Astrocyte of the spinal cord (primary cell): ENCODE data around the gene CKAP4.

Experiments used
- DNase-seq: peaks from one replicate; pipeline ENCODE4 v3.0.0; 2011; ENCODE audit warnings: low read depth, low spot score
- H3K4me3 ChIP-seq: 2 replicates; pipeline ENCODE4 v1.5.1; 2011; ENCODE audit warnings: low read depth, mild to moderate bottlenecking, low read length, moderate library complexity
- in situ Hi-C: cut with HindIII; loops from 2 replicates; pipeline ENCODE4 v1.10.0; 2017; ENCODE audit warnings: low sequenced_read_pairs
- TF ChIP-seq, protein P1 (sequence below): IDR thresholded peaks from 2 replicates; pipeline ENCODE4 v1.5.1; 2012; ENCODE audit warnings: low read depth, mild to moderate bottlenecking, low read length, inconsistent platforms

CKAP4 gene

GRCh38 chr12:106275458-106275857 lies 27.6 kb upstream of the CKAP4 start:
- in situ Hi-C loops, result no loop called here
- no peak for DNase-seq
- TF ChIP-seq, protein P1, sequence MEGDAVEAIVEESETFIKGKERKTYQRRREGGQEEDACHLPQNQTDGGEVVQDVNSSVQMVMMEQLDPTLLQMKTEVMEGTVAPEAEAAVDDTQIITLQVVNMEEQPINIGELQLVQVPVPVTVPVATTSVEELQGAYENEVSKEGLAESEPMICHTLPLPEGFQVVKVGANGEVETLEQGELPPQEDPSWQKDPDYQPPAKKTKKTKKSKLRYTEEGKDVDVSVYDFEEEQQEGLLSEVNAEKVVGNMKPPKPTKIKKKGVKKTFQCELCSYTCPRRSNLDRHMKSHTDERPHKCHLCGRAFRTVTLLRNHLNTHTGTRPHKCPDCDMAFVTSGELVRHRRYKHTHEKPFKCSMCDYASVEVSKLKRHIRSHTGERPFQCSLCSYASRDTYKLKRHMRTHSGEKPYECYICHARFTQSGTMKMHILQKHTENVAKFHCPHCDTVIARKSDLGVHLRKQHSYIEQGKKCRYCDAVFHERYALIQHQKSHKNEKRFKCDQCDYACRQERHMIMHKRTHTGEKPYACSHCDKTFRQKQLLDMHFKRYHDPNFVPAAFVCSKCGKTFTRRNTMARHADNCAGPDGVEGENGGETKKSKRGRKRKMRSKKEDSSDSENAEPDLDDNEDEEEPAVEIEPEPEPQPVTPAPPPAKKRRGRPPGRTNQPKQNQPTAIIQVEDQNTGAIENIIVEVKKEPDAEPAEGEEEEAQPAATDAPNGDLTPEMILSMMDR, result no peak
- no peak overlapping the region for H3K4me3 ChIP-seq

DNA sequence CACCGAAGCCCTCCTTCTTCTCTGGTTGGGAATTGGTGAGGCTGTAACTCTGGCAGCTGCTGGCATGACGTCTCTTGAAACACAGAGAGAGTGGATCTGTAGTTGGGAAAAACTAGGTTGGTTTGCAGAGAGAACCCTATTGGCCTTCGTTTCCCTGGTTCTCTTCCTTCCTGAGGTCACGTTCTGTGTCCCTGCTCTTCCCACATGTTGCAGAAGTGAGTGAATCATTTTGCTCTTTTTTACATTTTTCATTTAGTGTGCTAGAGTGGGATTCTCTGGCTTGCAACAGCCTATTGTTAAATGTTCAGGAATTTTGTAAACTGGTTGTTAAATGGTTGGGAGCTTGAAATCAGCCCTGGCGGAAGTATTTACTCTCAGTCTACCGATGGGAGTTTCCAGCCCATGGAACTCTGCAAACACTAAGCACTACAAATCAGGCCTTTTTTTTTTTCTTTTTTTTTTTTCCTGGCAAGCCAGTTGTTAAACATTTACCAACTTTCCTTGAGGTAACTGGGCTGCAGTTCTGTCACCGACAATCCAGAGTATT lies 26.8 kb upstream of the CKAP4 start:
- DNase-seq, result no peak
- in situ Hi-C loops, result no loop called here
- TF ChIP-seq, protein P1, result no peak
- no peak overlapping the region for H3K4me3 ChIP-seq

DNA sequence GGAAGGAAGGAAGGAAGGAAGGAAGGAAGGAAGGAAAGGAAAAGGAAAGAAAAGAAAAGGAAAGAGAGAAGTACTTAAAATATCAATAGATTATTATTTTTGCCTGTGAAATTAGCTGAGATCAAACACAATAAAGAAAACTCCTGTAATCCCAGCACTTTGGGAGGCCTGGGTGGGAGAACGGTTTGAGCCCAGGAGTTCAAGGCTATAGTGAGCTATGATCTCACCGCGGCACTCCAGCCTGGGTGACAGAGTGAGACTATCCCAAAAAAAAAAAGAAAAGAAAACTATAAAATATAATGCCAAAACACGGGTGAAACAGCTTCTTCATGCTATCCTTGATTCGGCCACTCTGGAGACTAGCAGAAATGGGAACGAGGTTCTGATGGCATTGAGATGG lies 26.2 kb upstream of the CKAP4 start:
- DNase-seq, result no peak
- no peak overlapping the region for H3K4me3 ChIP-seq
- TF ChIP-seq, protein P1, result no peak
- in situ Hi-C loops, result no loop called here

- DNase-seq, result no peak
- in situ Hi-C loops, result no loop called here
- no peak overlapping the region for H3K4me3 ChIP-seq
- TF ChIP-seq, protein P1, result no peak
These were observed 25.7 kb upstream of the CKAP4 start for GRCh38 chr12:106273491-106273890.

GRCh38 chr12:106271575-106272505 lies 24.0 kb upstream of the CKAP4 start:
- TF ChIP-seq, protein P1, result no peak
- in situ Hi-C loops, result no loop called here
- H3K4me3 ChIP-seq, result no peak overlapping the region
- no peak for DNase-seq

- DNase-seq, result no peak
- TF ChIP-seq, protein P1, result no peak
- H3K4me3 ChIP-seq, result no peak overlapping the region
- in situ Hi-C loops, result no loop called here
These were observed 21.4 kb upstream of the CKAP4 start for GRCh38 chr12:106269150-106269771.
